ENCODE measurements around the gene SMAD3. TPM values are rescaled to one million over a fixed set of nuclear protein-coding genes. Genes with fewer than 3 reads are reported as not detected.

The SMAD3 gene
- total and polyA plus RNA-seq, 10 of the 15 experiments (the other 5 are each of a cell fraction or from before 2014, with no cell fraction given): 5.6 to 43.2 (median 16.0) TPM

- CTCF ChIA-PET: interaction anchor here (0.6 to 1.4 kb wide), 2 partner anchors 24 to 285 kb away, joined by 3 to 4 read pairs; no protein-coding TSS in a partner anchor
Measured at GRCh38 chr15:67019069-67019468, 46.3 kb upstream of the SMAD3 start.

More at GRCh38 chr15:67019069-67019468, 46.3 kb upstream of the SMAD3 start:
- H3K4me1 ChIP-seq (ENCODE audit: control insufficient read depth, insufficient read depth, low read length): peaks cover 4% of the 10 kb centered on the region
- WGBS (ENCODE audit: insufficient coverage, insufficient replicate concordance, low lambda C conversion rate, missing lambda C conversion rate): 48% methylated on average over 5 of the region's 5 CpGs
- ChIA-PET SMC1A (ENCODE audit: uncharacterized antibody, unreplicated experiment) (interaction anchor here (1.2 kb wide), 1 partner anchor 64 kb away, joined by 3 read pairs; no protein-coding TSS in a partner anchor), RAD21 (ENCODE audit: unreplicated experiment) (interaction anchor here (1.4 to 2.4 kb wide), 3 partner anchors 11 to 62 kb away, joined by 4 to 6 read pairs (median 5); no protein-coding TSS in a partner anchor), POLR2A (no interaction called here)
- in situ Hi-C loops (cut with MboI) (no loop called here), intact Hi-C loops (cut with micrococcal nuclease; ENCODE audit: unreplicated experiment) (no loop called here)
- no peaks in the 10 kb centered on the region for H3K79me2 ChIP-seq (ENCODE audit: control insufficient read depth, insufficient read depth, low read length)
- no peak overlapping the region for H3K9ac ChIP-seq (ENCODE audit: control insufficient read depth, insufficient read depth, low read length)
- no peaks in the 10 kb centered on the region for H3K36me3 ChIP-seq (ENCODE audit: control insufficient read depth in 2 of 2, insufficient read depth in 2 of 2, low read length in 1 of 2)
- no TSS peak for BruUV-seq (replicated peaks)
- DNase-seq (ENCODE audit: low read depth, low spot score): no peak
- no peak overlapping the region for H3K27ac ChIP-seq (ENCODE audit: control insufficient read depth, insufficient read depth)
- FAIRE-seq: no peak
- H3K9me3 ChIP-seq (replicated peaks; ENCODE audit: control insufficient read depth, insufficient read depth, low read length): no peaks in the 10 kb centered on the region
- H3K4me3 ChIP-seq: no peak overlapping the region
- no peaks in the 10 kb centered on the region for H4K20me1 ChIP-seq (ENCODE audit: control insufficient read depth, insufficient read depth)
- H2AFZ ChIP-seq (ENCODE audit: control insufficient read depth, low read depth, low read length): no peak overlapping the region
- H3K27me3 ChIP-seq (replicated peaks in 1 of 2; ENCODE audit: control insufficient read depth in 2 of 2, insufficient read depth in 2 of 2, low read length in 1 of 2): no peaks in the 10 kb centered on the region
- H3K4me2 ChIP-seq (ENCODE audit: control insufficient read depth, insufficient read depth): no peak overlapping the region
- ATAC-seq: no peak
- no peak for TF ChIP-seq ZBTB33 (IDR thresholded peaks at IDR 0.05)
- TF ChIP-seq POLR2AphosphoS5 (IDR thresholded peaks at IDR 0.05; ENCODE audit: low read length): no peak
- TF ChIP-seq USF2 (IDR thresholded peaks at IDR 0.05; ENCODE audit: borderline replicate concordance, low read depth, low read length): no peak
- no peak for TF ChIP-seq JUNB (IDR thresholded peaks at IDR 0.05)
- TF ChIP-seq, protein P1, sequence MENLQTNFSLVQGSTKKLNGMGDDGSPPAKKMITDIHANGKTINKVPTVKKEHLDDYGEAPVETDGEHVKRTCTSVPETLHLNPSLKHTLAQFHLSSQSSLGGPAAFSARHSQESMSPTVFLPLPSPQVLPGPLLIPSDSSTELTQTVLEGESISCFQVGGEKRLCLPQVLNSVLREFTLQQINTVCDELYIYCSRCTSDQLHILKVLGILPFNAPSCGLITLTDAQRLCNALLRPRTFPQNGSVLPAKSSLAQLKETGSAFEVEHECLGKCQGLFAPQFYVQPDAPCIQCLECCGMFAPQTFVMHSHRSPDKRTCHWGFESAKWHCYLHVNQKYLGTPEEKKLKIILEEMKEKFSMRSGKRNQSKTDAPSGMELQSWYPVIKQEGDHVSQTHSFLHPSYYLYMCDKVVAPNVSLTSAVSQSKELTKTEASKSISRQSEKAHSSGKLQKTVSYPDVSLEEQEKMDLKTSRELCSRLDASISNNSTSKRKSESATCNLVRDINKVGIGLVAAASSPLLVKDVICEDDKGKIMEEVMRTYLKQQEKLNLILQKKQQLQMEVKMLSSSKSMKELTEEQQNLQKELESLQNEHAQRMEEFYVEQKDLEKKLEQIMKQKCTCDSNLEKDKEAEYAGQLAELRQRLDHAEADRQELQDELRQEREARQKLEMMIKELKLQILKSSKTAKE (IDR thresholded peaks at IDR 0.05; ENCODE audit: low read depth, poor library complexity, severe bottlenecking): no peak
- TF ChIP-seq SMC3 (IDR thresholded peaks at IDR 0.05; ENCODE audit: borderline replicate concordance, low read length): no peak
- no peak for TF ChIP-seq WRNIP1 (IDR thresholded peaks at IDR 0.05; ENCODE audit: borderline replicate concordance, low read depth, low read length)
- no peak for TF ChIP-seq LARP7 (IDR thresholded peaks at IDR 0.05)
- TF ChIP-seq, protein P2, sequence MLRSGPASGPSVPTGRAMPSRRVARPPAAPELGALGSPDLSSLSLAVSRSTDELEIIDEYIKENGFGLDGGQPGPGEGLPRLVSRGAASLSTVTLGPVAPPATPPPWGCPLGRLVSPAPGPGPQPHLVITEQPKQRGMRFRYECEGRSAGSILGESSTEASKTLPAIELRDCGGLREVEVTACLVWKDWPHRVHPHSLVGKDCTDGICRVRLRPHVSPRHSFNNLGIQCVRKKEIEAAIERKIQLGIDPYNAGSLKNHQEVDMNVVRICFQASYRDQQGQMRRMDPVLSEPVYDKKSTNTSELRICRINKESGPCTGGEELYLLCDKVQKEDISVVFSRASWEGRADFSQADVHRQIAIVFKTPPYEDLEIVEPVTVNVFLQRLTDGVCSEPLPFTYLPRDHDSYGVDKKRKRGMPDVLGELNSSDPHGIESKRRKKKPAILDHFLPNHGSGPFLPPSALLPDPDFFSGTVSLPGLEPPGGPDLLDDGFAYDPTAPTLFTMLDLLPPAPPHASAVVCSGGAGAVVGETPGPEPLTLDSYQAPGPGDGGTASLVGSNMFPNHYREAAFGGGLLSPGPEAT (IDR thresholded peaks at IDR 0.05; ENCODE audit: low read depth): no peak
- no peak for TF ChIP-seq RUNX3 (IDR thresholded peaks at IDR 0.05; ENCODE audit: low read length)
- no peak for TF ChIP-seq JUND (IDR thresholded peaks at IDR 0.05; ENCODE audit: low read depth, low read length)
- no peak for TF ChIP-seq BCL3 (IDR thresholded peaks at IDR 0.05; ENCODE audit: borderline replicate concordance, insufficient read depth, low read depth, low read length, poor library complexity, severe bottlenecking)
- TF ChIP-seq, protein P3, sequence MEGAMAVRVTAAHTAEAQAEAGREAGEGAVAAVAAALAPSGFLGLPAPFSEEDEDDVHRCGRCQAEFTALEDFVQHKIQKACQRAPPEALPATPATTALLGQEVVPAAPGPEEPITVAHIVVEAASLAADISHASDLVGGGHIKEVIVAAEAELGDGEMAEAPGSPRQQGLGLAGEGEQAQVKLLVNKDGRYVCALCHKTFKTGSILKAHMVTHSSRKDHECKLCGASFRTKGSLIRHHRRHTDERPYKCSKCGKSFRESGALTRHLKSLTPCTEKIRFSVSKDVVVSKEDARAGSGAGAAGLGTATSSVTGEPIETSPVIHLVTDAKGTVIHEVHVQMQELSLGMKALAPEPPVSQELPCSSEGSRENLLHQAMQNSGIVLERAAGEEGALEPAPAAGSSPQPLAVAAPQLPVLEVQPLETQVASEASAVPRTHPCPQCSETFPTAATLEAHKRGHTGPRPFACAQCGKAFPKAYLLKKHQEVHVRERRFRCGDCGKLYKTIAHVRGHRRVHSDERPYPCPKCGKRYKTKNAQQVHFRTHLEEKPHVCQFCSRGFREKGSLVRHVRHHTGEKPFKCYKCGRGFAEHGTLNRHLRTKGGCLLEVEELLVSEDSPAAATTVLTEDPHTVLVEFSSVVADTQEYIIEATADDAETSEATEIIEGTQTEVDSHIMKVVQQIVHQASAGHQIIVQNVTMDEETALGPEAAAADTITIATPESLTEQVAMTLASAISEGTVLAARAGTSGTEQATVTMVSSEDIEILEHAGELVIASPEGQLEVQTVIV (IDR thresholded peaks at IDR 0.05; ENCODE audit: borderline replicate concordance, partially characterized antibody): no peak
- TF ChIP-seq ZSCAN29 (IDR thresholded peaks at IDR 0.05): no peak
